Esophagus (tissue), 2 donors: Measurements from ENCODE around the gene MBNL1. TPM values are rescaled to one million over a fixed set of nuclear protein-coding genes. Genes with fewer than 3 reads are reported as not detected.

ENCODE experiments used
- H3K27ac ChIP-seq, 2 donors: one replicate each; pipeline ENCODE4 v1.5.1; 2013; ENCODE audit warnings: low read depth in 2 of 2, mild to moderate bottlenecking in 2 of 2, inconsistent platforms in 1 of 2, low read length in 1 of 2, moderate library complexity in 1 of 2
- H3K27me3 ChIP-seq, 2 donors: one replicate each; pipeline ENCODE4 v1.6.1; 2013; ENCODE audit warnings: low read length in 2 of 2, control low read depth in 1 of 2, mild to moderate bottlenecking in 1 of 2; ENCODE audit not compliant: insufficient read depth in 2 of 2, control insufficient read depth in 1 of 2
- H3K36me3 ChIP-seq, 2 donors: one replicate each; pipeline ENCODE4 v1.6.1; 2013; ENCODE audit warnings: low read length in 1 of 2; ENCODE audit not compliant: control insufficient read depth in 2 of 2, insufficient read depth in 2 of 2
- H3K4me1 ChIP-seq, 2 donors: one replicate each; pipeline ENCODE4 v1.6.1; 2013; ENCODE audit warnings: low read length in 1 of 2; ENCODE audit not compliant: control insufficient read depth in 2 of 2, insufficient read depth in 2 of 2
- H3K4me3 ChIP-seq, 2 donors: one replicate each; pipeline ENCODE4 v1.5.1; 2013; ENCODE audit warnings: low read length in 2 of 2, mild to moderate bottlenecking in 2 of 2, low read depth in 1 of 2, moderate library complexity in 1 of 2
- H3K9me3 ChIP-seq, 2 donors: one replicate each; pipeline ENCODE4 v1.6.1; 2013; ENCODE audit warnings: mild to moderate bottlenecking in 2 of 2, low read depth in 1 of 2, low read length in 1 of 2, moderate library complexity in 1 of 2; ENCODE audit not compliant: control insufficient read depth in 2 of 2, insufficient read depth in 1 of 2
- WGBS, 2 donors: extraction: QIAGEN DNeasy Blood & Tissue Kit; methylation state at CpG; one replicate each; pipeline ENCODE4 v1.1.7; 2013; 5-methylcytosine and 5-hydroxymethylcytosine counted together
- polyA plus RNA-seq, 2 donors: library from polyadenylated mRNA; stranded (reverse); fragments of 200-250 nt; gene quantifications; one replicate each; pipeline ENCODE4 v1.2.3, GENCODE V29; 2013
- donor health status: healthy with polysubstance abuse.
- donor health status: Bipolar disorder and iron deficiency.

The MBNL1 gene
- polyA plus RNA-seq, 2 donors: 23.6 to 28.6 TPM

- Histone ChIP-seq H3K9me3 (no peaks in the 10 kb centered on the region), H3K4me1 (peaks cover 0 to 2% of the 10 kb centered on the region in 2 donors), H3K27me3 (no peaks in the 10 kb centered on the region), H3K4me3 (peak overlapping the region in 1 of 2 donors; percentile 14), H3K36me3 (no peaks in the 10 kb centered on the region), H3K27ac (peak overlapping the region in 1 of 2 donors; percentile 73)
- WGBS, 2 donors: 54 to 66% methylated on average over 8 of the region's 8 CpGs
These were observed 31.5 kb downstream of the MBNL1 start for GRCh38 chr3:152300029-152300731.

- no peaks in the 10 kb centered on the region for H3K36me3 ChIP-seq
- H3K4me3 ChIP-seq: peak overlapping the region in 1 of 2 donors; percentile 33
- no peak overlapping the region for H3K27ac ChIP-seq
- H3K4me1 ChIP-seq: peaks cover 0 to 2% of the 10 kb centered on the region in 2 donors
- no peaks in the 10 kb centered on the region for H3K9me3 ChIP-seq
- 61 to 62% methylated on average over 3 of the region's 3 CpGs for WGBS, 2 donors
- H3K27me3 ChIP-seq: no peaks in the 10 kb centered on the region
These were observed 33.0 kb downstream of the MBNL1 start for GRCh38 chr3:152301745-152302181.

- Histone ChIP-seq H3K36me3 (no peaks in the 10 kb centered on the region), H3K9me3 (no peaks in the 10 kb centered on the region), H3K4me3 (peak overlapping the region in 1 of 2 donors; percentile 7), H3K27ac (no peak overlapping the region), H3K4me1 (no peaks in the 10 kb centered on the region), H3K27me3 (no peaks in the 10 kb centered on the region)
- whole genome bisulfite sequencing, 2 donors: 19 to 37% methylated on average over 4 of the region's 4 CpGs
These were observed 33.8 kb downstream of the MBNL1 start for GRCh38 chr3:152302521-152303021.

- Histone ChIP-seq H3K4me1 (peaks cover 0 to 2% of the 10 kb centered on the region in 2 donors), H3K27me3 (no peaks in the 10 kb centered on the region), H3K27ac (no peak overlapping the region), H3K36me3 (no peaks in the 10 kb centered on the region), H3K4me3 (no peak overlapping the region), H3K9me3 (no peaks in the 10 kb centered on the region)
These were observed 35.4 kb downstream of the MBNL1 start for GRCh38 chr3:152304160-152304559.

- H3K36me3 ChIP-seq: no peaks in the 10 kb centered on the region
- WGBS, 2 donors: 58 to 64% methylated on average over 2 of the region's 2 CpGs
- no peaks in the 10 kb centered on the region for H3K9me3 ChIP-seq
- H3K4me3 ChIP-seq: no peak overlapping the region
- peaks cover 0 to 2% of the 10 kb centered on the region in 2 donors for H3K4me1 ChIP-seq
- no peak overlapping the region for H3K27ac ChIP-seq
- no peaks in the 10 kb centered on the region for H3K27me3 ChIP-seq
These were observed 36.3 kb downstream of the MBNL1 start for GRCh38 chr3:152305075-152305474.

- 31 to 50% methylated on average over 1 of the region's 1 CpG for WGBS, 2 donors
- Histone ChIP-seq H3K4me1 (peaks cover 0 to 2% of the 10 kb centered on the region in 2 donors), H3K36me3 (no peaks in the 10 kb centered on the region), H3K27ac (peak overlapping the region in 1 of 2 donors; percentile 46), H3K9me3 (no peaks in the 10 kb centered on the region), H3K27me3 (no peaks in the 10 kb centered on the region), H3K4me3 (no peak overlapping the region)
These were observed 39.2 kb downstream of the MBNL1 start for GRCh38 chr3:152307829-152308474.

- 91 to 98% methylated on average over 1 of the region's 1 CpG for WGBS, 2 donors
- Histone ChIP-seq H3K9me3 (no peaks in the 10 kb centered on the region), H3K36me3 (no peaks in the 10 kb centered on the region), H3K4me3 (no peak overlapping the region), H3K27ac (peak overlapping the region in 1 of 2 donors; percentile 46), H3K27me3 (no peaks in the 10 kb centered on the region), H3K4me1 (peaks cover 0 to 2% of the 10 kb centered on the region in 2 donors)
These were observed 39.7 kb downstream of the MBNL1 start for GRCh38 chr3:152308475-152308844.

GRCh38 chr3:152309031-152309430, 40.3 kb downstream of the MBNL1 start:
- H3K4me1 ChIP-seq: peaks cover 0 to 2% of the 10 kb centered on the region in 2 donors
- H3K4me3 ChIP-seq: no peak overlapping the region
- no peaks in the 10 kb centered on the region for H3K27me3 ChIP-seq
- H3K9me3 ChIP-seq: no peaks in the 10 kb centered on the region
- no peaks in the 10 kb centered on the region for H3K36me3 ChIP-seq
- H3K27ac ChIP-seq: no peak overlapping the region
- 67 to 78% methylated on average over 3 of the region's 3 CpGs for WGBS, 2 donors

GRCh38 chr3:152309535-152310307, 41.0 kb downstream of the MBNL1 start:
- WGBS, 2 donors: 51 to 56% methylated on average over 6 of the region's 6 CpGs
- Histone ChIP-seq H3K9me3 (no peaks in the 10 kb centered on the region), H3K4me1 (peaks cover 0 to 2% of the 10 kb centered on the region in 2 donors), H3K4me3 (no peak overlapping the region), H3K36me3 (no peaks in the 10 kb centered on the region), H3K27me3 (no peaks in the 10 kb centered on the region), H3K27ac (no peak overlapping the region)
